GM10266 (cell line): Measurements from ENCODE around the gene HES7.

ENCODE experiments used
- DNase-seq: peaks from one replicate; pipeline ENCODE4 v3.0.0; 2012; ENCODE audit errors: extremely low spot score
- CTCF ChIP-seq: IDR thresholded peaks from 2 replicates; pipeline ENCODE4 v1.5.1; 2012; ENCODE audit warnings: mild to moderate bottlenecking, low read depth; ENCODE audit not compliant: control insufficient read depth, insufficient read depth; ENCODE audit errors: missing control alignments

The HES7 gene

DNA sequence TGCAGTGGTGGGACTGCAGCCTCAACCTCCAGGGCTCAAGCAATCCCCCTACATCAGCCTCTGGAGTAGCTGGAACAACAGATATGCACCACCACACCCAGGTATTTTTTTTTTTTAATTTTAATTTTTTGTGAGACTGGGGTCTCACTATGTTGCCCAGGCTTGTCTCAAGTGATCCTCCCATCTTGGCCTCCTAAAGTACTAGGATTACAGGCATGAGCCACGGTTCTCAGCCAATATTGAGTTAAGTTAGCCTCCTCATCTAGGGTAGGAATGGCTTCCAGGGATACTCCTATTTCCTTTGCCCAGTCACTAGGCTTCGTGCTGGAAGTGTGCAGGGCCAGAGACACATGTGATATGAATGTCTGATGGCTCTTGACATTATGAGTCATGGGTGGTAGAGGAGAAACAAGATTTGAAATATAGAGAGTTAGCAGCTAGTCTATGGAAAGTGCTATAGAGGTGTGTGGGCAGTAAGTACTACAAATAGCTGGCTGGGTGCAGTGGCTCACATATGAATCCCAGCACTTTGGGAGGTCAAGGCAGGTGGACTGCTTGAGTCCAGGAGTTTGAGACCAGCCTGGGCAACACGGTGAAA, 8.0 kb upstream of the HES7 start:
- TF ChIP-seq CTCF = no peak
- DNase-seq = no peak

GRCh38 chr17:8128125-8128784, 4.3 kb upstream of the HES7 start:
- DNase-seq = no peak
- no peak for TF ChIP-seq CTCF

DNA sequence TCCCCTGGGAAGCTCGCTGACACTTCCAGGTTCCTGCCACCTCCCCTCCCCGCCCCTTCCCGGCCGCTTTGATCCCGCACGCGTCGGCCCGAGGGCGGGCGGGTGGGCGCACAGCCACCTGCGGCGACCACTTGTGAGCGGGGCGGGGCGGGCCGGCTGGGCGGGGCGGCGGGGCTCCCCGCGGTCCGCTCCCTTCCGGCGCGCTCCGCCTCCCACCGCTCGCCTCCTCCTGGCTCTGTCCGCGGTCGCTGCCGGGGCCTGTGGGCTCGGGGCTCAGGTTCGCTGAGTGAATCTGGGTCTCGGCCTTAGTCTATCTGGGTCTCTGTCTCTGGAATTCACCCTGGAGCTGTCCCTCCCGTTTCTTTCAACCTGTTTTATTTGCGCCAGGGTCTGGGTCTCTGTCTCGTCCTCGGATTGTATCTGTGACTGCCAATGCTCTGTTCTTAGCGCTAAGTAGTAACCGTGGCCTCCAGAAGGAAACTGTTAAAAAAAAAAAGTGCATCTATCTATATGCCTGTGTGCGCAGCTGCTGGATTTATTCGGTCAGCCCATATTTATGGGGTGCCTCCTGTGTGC, 2.7 kb upstream of the HES7 start:
- peak; percentile 83 for DNase-seq
- TF ChIP-seq CTCF = no peak

DNA sequence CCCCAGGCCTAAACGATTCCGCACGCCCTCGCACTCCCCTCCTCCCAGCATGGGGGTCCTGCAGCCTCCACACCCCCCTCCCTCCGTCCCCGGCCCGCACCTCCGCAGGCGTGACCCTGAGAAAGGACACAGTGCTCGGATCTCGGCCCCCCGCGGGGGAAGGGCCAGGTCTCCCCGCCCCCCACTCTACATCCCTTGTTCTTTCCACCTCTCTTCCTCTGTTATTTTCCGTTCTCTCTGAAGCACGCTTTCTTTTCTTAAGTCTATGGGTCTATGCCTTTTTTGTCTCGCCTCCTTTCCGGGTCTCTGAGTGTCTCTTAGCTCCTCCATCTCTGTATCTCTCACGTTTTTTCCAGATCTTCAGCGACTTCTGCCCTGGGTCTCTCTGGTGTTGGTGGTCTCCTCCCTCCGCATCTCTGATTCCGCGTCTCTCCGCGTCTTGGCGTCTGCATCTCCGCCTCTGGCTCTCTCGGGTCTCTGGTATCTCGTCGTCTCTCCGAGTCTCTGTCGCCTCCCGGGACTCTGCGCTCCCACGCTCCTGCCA, 2.1 kb upstream of the HES7 start:
- no peak for TF ChIP-seq CTCF
- peak; percentile 60 for DNase-seq

DNA sequence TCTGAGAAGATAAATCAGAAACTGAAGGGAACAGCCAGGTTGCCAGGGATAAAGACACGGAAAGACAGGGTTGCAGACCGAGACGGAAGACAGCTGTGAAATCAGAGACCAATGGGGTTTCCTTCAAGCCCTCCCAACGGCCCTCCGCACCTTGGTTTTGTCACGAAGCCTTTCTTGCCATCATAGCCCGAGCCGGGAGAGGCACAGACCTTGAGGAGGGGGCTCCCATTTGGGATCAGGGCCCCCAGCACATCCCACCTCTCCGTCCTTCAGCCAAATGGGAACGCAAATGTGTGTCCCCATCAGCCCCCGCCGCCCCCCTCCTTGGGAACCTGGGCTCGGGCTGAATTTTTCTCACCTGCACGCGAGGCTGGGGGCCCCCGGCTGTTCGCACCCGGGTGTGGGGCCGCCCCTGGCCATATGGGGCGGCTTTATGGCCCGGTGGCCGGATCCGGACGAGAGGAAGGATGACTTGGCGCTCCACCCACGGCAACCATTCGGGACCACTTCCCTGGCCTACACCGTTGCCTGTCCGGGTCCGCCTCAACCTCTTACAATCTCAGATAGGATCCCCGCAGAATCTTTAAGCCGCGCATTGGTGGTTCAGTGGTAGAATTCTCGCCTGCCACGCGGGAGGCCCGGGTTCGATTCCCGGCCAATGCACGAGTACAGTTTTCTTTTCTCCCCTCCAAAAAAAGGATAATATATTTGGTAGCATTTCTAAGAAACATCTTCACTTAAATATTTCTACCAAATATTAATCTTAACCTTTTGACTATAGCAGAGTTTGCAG, 1.4 kb upstream of the HES7 start:
- DNase-seq = peak; percentile 86
- no peak for TF ChIP-seq CTCF

- DNase-seq = no peak
- no peak for TF ChIP-seq CTCF
These were observed 646 bp upstream of the HES7 start for GRCh38 chr17:8124350-8125153.
